ENCODE data around the gene BSG.
A peak's percentile ranks its signal among the peaks of the same experiment; 100 is the strongest.

BSG gene

GRCh38 chr19:540867-541637 is 31.3 kb upstream of the BSG start:
- DNase-seq: no peak

GRCh38 chr19:541699-542098 is 30.7 kb upstream of the BSG start:
- DNase-seq: no peak

- DNase-seq: no peak
Observed at GRCh38 chr19:542173-542866, 30.1 kb upstream of the BSG start.

- DNase-seq: no peak
Observed at GRCh38 chr19:543910-544608, 28.3 kb upstream of the BSG start, which contains the start of gene GZMM. TSS of gene GZMM (plus strand) at chr19:544053. CDS start at chr19:544072, 19 bp downstream.

- DNase-seq: no peak
Observed at GRCh38 chr19:547117-547516, 25.3 kb upstream of the BSG start.

- no peak for DNase-seq
Observed at GRCh38 chr19:547836-548720, 24.3 kb upstream of the BSG start.

GRCh38 chr19:548886-549830 is 23.2 kb upstream of the BSG start:
- no peak for DNase-seq

GRCh38 chr19:554817-555216 is 17.6 kb upstream of the BSG start:
- DNase-seq: no peak

- no peak for DNase-seq
Observed at GRCh38 chr19:555474-555808, 17.0 kb upstream of the BSG start.

- no peak for DNase-seq
Observed at GRCh38 chr19:556611-557382, 15.6 kb upstream of the BSG start.

- DNase-seq: no peak
Observed at GRCh38 chr19:558770-559439, 13.5 kb upstream of the BSG start.

GRCh38 chr19:560121-560520 is 12.3 kb upstream of the BSG start:
- no peak for DNase-seq

GRCh38 chr19:566403-566802 is 6.0 kb upstream of the BSG start:
- no peak for DNase-seq

GRCh38 chr19:566844-567243 is 5.6 kb upstream of the BSG start:
- no peak for DNase-seq

- DNase-seq: no peak
Observed at GRCh38 chr19:567296-567900, 5.0 kb upstream of the BSG start.

- DNase-seq: no peak
Observed at GRCh38 chr19:570251-570686, 2.1 kb upstream of the BSG start.

GRCh38 chr19:570937-571565 is 1.3 kb upstream of the BSG start:
- peak; percentile 68 for DNase-seq

- peak; percentile 45 for DNase-seq
Observed at GRCh38 chr19:571566-571974, 826 bp upstream of the BSG start.

All from NCI-H2029 treated with DMSO at 0.1 percent for 48 hours (cell line).